NB4 (cell line): ENCODE measurements around the gene CEP104.

Source experiments
- CTCF ChIP-seq: IDR thresholded peaks from one replicate; pipeline ENCODE4 v1.5.1; 2012; ENCODE audit warnings: low read depth, low read length
- POLR2A ChIP-seq: IDR thresholded peaks from 2 replicates; pipeline ENCODE4 v1.6.1; 2011; ENCODE audit warnings: mild to moderate bottlenecking; ENCODE audit not compliant: insufficient read length; ENCODE audit errors: extremely low read depth

DNA sequence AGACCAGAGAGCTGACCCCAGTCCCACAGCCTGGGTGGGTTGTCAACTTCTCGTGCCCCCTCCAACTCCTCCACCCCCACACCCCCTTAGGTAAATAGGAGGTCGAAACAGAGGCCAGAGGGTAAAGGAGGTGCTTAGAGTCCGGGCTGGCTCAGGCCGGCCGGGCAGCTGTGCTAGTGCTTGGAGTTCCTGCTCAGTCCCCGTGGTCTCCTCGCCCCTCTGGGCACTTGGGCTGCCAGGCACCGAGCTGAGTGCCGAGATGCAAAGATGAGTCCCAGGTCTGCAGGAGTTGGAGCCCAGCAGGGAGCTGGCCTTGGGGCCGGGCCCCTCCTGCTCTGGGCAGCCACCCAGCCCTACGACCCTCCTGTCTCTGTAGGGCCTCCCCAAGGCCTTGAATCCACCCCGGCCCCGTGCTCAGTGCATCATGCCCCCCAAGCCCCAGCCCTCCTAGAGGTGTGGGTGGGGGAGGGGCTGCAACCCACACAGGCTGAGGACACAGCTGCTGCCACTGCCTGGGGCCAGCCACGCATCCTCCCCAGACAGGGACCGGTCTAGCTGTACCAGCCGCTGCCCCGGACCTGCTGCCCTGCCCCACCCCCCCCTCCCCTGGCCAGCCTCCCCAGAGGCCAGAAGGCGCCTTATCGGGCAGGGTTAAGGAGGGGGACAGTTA is 82.6 kb downstream of the CEP104 start:
- TF ChIP-seq CTCF (no peak), POLR2A (no peak)
